Omental fat pad (tissue), 4 donors: ENCODE measurements around the gene PLSCR3. TPM values are rescaled to one million over a fixed set of nuclear protein-coding genes. Genes with fewer than 3 reads are reported as not detected.

Source experiments
- ATAC-seq: fragments of 150-250 bp; one replicate; pipeline ENCODE4 v1.9.1; 2016; ENCODE audit warnings: mild to moderate bottlenecking, moderate library complexity; ENCODE audit not compliant: low FRiP score
- DNase-seq: peaks from one replicate; pipeline ENCODE4 v3.0.0-alpha.2; 2019; ENCODE audit warnings: low spot score
- total RNA-seq, 4 donors: library from RNA; depleted of rRNA; stranded (reverse); fragments of >200 nt; gene quantifications; one replicate each; pipeline ENCODE4 v1.1.0, GENCODE V29; 2016
- TF ChIP-seq, protein P1 (sequence below), 3 donors: fragments of 450-650 bp; IDR thresholded peaks; one replicate each; pipeline ENCODE4 v1.5.1; 2016 to 2017; ENCODE audit warnings: antibody characterized with exemption in 3 of 3, mild to moderate bottlenecking in 3 of 3, moderate library complexity in 2 of 3

The PLSCR3 gene
- total RNA-seq, 4 donors from 2014 or later: 11.1 to 16.9 (median 16.6) TPM

DNA sequence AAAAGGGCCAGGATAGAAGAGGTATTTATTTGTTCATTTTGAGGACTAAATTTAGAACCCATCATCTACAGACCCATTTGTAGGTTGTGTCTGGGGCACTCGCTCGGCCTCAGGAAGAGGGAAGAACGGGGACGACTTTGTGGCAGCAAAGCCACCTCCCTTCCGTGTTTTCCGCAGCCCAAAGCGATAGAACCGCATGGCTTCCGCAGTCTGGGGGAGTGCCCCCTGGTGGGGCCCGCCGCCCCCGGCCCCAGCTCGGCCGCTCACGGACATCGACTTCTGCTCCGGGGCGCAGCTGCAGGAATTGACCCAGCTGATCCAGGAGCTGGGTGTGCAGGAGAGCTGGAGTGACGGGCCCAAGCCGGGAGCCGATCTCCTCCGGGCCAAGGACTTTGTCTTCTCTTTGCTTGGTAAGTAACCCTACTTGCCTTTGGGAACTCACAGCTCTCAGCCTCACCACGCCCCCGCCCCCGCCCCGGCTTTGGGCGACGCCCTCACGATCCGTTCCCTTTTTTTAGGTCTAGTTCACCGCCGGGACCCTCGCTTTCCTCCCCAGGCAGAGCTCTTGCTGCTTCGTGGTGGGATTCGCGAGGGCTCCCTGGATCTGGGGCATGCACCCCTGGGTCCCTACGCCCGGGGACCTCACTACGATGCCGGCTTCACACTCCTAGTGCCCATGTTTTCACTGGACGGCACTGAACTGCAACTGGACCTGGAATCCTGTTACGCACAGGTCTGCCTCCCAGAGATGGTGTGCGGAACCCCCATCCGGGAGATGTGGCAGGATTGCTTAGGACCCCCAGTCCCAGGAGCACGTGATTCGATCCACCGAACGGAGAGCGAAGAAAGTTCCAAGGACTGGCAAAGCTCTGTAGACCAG, 41.6 kb upstream of the PLSCR3 start:
- TF ChIP-seq, protein P1, sequence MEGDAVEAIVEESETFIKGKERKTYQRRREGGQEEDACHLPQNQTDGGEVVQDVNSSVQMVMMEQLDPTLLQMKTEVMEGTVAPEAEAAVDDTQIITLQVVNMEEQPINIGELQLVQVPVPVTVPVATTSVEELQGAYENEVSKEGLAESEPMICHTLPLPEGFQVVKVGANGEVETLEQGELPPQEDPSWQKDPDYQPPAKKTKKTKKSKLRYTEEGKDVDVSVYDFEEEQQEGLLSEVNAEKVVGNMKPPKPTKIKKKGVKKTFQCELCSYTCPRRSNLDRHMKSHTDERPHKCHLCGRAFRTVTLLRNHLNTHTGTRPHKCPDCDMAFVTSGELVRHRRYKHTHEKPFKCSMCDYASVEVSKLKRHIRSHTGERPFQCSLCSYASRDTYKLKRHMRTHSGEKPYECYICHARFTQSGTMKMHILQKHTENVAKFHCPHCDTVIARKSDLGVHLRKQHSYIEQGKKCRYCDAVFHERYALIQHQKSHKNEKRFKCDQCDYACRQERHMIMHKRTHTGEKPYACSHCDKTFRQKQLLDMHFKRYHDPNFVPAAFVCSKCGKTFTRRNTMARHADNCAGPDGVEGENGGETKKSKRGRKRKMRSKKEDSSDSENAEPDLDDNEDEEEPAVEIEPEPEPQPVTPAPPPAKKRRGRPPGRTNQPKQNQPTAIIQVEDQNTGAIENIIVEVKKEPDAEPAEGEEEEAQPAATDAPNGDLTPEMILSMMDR (IDR thresholded peaks at IDR 0.05): peak in 1 of 3 donors; percentile 3
- no peak for ATAC-seq
- DNase-seq: no peak

DNA sequence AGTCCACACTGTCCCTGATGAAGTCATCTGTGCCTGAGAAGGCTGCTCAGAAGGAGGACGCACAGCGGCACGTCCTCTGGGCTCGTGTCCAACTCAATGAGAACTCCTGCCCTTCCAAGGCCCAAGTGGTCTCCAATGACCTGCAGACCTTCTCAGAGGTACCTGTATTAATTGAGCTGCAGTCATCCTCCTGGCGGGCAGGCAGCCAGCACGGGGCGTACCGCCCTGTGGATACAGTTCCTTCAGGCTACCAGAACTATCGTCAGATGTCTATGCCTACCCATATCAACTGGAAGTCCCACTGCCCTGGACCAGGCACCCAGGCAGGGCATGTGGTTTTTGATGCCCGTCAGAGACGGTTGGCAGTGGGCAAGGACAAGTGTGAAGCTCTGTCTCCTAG, 38.0 kb upstream of the PLSCR3 start:
- ATAC-seq: no peak
- no peak for DNase-seq
- TF ChIP-seq, protein P1 (IDR thresholded peaks at IDR 0.05): no peak

DNA sequence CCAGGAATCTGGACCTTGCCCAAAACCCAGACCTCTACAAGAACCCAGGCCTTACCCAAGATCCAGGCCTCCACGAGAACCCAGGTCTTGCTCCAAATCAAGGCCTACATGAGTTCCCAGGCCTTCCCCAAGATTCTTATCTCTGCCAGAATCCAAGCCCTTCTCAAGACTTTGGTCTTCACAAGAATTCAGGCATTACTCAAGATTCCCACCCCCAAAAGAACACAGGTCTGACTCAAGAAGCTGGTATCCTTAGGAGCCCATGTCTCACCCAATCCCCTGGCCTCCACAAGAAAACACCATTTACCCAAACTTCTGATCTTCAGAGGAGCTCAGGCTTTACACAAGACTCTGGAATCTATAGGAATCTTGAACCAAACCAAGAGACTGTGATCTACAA, 36.9 kb upstream of the PLSCR3 start:
- TF ChIP-seq, protein P1 (IDR thresholded peaks at IDR 0.05): no peak
- no peak for DNase-seq
- ATAC-seq: no peak

DNA sequence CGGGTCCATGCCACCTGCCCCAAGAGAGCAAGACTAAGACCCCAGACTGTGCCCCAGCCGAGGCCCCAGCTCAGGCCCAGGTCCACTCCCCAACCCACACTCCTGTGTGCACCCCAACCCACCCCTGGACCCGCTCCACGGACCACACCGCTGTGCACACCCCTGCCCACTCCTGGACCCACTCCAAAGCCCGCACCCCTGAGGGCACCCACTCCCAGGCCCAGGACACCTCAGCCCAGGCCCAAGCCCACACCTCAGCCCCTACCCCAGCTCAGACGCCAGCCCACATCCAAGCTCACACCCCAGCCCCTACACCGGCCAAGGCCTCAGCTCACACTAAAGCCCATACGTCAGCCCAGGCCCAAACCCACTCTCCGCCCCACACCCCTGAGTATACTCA, 35.4 kb upstream of the PLSCR3 start:
- TF ChIP-seq, protein P1 (IDR thresholded peaks at IDR 0.05): no peak
- DNase-seq (no peak), ATAC-seq (no peak)

DNA sequence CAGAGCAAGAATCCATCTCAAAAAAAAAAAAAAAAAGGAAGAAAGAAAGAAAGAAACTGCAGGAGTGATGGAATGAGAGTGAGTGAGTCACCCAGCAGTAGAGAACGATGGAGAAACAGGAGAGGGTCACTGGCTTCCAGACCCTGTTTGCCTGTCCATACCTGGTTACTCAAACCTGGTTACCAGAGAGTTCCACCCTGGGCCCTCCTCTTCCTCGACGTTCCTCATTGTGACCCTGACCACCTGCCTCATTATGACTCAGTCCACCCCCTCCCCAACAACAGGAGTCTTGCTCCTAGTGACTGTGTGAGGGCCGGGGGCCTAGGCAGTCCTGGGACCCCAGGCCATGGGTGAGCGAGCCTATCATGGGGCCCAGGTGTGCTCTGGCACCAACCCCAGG, 34.2 kb upstream of the PLSCR3 start, which contains the start of gene SPEM3:
Gene SPEM3 (plus strand): TSS at position 301 of the 400 bp plus-strand sequence. CDS start 46 bp downstream, at position 347.
- ATAC-seq: no peak
- TF ChIP-seq, protein P1 (IDR thresholded peaks at IDR 0.05): no peak
- DNase-seq: no peak

DNA sequence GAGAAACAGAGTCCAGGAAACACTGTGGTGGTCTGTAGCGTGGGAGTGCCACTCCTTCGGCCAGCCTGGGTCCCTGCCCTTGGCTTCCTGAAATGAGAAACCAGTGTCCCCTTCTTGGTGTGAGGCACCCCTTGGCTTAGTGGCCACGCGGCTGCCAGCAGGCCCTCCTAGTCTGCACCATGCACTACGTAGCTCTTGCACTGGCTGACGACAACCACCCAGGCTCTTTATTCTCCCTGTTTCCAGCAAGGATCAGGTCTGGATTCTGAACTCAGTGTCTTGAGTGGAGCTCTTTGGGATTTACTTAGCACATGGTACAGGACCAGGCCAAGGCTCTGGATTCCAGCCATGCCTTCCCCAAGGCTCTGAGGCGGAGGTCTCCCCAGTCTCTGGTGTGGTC, 33.2 kb upstream of the PLSCR3 start:
- ATAC-seq (no peak), DNase-seq (no peak)
- TF ChIP-seq, protein P1 (IDR thresholded peaks at IDR 0.05): no peak
